GM18508 (cell line): ENCODE results near the gene RER1.

Experiments
- ATAC-seq: cut with Tn5 transposase; IDR thresholded peaks from one replicate; pipeline ENCODE4 v1.9.1; 2021; ENCODE audit warnings: moderate number of reproducible peaks; ENCODE audit not compliant: insufficient read depth, unreplicated experiment

Gene RER1

DNA sequence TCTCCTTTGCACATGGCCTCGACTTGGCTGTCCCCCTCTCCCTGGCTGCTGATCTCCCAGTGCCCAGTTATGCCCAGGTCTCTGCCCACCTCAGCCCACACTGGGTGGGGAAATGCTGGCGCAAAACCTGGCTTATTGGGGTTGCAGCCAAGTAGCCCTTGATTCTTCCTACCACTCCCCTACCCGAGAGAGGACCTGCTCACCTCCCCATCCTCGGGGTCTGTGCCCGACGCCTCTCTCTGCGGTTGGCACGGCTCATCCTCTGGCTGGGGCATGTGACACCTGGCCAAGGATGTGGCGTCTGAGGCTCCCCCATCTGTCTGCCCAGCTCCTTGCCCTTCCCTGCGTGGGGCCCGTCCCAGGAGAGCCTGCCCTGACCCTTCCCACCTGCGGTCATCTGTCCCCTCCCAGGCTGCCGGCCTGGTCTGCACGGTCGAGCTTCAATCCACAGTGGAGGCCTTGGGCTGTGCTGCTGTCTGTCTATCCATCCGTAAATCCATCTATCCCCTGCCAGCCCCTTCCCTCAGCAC is 27.2 kb downstream of the RER1 start:
- ATAC-seq: no peak

DNA sequence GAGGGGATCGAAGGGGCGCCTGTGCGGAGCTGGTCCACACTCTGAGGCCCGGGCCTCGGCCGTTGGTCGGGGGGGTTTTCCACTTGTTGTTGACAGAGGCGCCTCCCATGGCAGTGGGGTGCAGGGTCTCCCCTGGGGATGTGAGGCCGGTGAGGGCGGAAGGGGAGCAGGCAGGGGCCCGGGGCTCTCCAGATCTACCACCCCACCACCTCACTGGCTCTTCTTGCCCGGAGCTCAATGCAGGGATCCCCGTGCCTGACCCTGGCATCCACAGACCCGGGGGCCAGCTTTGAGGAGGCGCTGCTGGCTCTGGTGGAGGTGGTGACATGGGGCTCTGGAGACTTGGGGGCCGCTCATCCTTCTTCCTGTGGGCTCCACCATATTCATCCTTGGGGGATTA is 27.8 kb downstream of the RER1 start:
- no peak for ATAC-seq

DNA sequence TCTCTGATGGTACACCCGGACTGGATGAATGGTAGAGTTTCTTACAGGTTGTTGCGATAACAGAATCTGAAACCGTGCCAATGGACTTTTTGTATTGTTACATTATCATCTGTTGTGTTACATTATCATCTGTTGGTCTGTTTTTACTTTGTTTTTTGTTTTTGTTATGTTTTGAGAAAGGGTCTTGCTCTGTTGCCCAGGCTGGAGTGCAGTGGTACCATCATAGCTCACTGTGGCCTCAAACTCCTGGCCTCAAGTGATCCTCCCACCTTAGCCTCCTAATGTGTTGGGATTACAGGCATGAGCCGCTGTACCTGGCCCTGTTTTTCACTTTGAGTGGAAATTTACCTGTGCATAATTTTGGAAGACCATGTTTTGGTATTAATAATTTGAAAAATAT is 30.9 kb downstream of the RER1 start:
- ATAC-seq: no peak

DNA sequence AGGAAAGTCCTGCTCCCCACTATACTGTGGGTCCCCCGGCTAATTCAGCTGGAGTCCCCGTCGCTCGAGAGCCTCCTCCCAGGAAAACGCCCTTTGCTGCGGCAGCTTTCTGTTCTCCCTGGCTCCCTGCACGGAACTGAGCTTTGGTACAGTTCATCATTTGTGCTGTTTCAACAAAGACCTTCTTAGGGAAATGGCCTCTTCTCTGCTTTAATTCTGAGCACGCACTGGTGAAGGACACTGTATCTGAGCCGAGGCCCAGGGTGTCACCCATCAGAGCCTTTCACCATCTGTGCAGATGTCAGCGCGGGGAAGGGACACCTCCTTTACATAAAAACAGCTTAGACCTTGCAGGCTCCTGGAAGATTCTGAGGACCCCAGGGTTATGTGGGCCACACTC is 34.3 kb downstream of the RER1 start:
- ATAC-seq: no peak

DNA sequence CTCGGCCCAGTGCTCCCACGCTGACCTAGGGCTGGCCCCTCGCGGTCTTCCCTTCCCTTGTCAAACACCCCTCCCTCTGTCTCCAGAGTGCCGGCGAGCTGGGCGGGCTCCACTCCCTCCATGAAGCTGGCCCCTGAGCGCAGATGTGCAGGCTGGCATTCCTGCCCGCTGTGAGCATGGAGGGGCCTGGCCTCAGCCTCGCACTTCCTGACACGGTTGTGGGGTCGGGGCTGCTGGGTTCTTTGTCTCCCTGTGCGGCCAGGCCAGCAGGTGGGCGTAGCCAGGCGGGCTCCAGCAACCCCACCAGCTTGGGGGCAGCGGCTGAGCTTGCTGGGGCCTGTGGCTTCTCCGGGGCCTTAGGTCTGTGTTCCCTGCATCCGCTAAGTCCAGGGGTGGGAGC is 34.9 kb downstream of the RER1 start:
- no peak for ATAC-seq

DNA sequence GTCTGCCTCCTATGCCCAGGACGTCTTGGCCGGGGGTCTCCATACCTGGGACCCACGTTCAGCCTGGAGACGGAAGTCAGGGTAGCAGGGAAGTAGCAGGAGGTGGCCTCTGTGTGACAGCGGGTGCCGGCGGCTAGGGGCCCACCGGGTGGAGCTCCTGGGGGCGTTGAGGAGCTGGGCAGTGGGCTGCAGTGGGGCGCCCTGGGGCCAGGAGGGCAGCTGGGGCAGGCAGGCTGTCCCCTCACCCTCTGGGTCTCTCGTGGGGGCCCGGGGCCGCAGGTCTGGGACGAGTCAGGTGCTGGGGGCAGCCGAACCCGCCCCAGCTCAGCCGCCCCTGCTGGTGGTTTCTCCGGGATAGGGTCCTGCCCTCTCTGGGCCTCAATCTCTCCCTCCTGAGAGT is 35.4 kb downstream of the RER1 start:
- no peak for ATAC-seq

DNA sequence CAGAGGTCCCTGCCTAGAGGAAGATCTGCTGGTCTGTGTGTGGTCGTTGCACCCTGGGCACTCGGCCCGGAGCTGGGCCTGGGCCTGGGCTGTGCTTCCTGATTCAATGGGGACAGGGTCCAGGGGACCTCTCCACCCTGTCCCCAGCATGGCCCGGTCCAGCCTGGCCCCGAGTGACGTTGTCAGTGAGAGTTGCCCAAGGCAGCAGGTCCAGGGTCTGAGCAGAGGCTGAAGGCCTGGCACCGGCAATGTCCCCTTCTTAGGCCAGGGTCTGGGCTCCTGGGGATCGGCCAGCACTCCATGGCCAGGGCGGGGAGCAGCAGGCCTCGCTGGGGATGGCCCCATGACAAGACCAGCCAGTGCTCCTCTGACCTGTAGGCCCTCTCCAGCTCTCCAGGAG is 36.3 kb downstream of the RER1 start:
- no peak for ATAC-seq

DNA sequence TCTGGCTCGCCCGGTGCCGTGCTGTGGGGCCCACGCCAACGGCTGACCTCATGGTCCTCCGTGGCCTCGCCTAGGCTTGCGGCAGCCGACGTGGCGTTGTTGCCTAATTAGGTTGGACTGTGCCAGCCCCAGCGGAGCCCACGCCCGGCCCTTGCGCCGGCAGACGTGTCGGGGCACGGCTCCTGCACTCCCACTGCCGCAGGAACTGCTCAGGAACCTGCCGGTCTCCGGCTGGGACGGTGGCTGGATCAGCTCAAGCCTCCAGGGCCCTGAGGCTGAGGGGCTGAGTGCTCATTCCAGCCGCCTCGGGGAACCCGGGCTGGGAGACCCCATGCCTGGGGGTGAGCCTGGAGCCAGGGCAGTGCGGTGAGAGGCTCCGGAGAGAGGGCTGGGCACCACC is 36.8 kb downstream of the RER1 start:
- no peak for ATAC-seq

DNA sequence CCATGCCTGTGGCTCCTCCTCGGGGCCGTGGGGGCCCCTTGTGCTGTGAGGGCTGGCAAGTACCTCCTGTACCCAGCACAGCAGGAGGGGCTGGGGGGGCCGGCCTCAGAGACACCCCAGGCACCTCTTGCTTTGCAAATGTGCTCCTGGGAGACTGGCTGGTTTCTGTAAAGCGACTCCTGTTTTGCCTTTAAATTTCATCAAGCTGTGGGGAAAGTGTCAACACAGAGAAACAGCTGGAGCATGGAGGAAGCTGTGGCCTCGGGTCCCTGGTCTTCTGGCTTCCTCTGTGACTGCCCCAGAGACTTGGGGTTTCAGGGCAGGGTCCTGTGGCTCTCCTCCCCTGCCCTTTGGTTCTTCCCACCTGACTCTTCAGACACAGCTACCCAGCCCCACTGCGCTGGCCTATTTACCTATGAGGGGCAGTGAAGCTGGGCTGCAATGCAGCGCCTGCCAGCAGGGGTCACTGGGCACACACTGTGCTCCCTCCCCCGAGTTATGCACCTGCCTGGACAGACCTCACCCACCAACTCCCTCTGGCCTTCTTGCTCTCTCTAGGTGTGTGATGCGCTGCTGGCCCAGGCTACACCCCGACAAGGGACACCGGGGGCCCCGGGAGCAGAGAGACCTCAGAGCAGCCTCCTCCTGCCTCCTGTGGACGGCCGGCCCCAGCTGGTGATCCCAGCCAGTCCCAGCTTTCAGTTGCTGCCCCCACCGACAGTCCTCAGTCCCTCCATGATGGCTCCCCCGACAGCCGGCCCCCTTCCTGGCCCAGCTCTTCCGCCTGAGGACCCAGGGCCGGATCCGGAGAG is 38.3 kb downstream of the RER1 start:
- ATAC-seq: no peak

DNA sequence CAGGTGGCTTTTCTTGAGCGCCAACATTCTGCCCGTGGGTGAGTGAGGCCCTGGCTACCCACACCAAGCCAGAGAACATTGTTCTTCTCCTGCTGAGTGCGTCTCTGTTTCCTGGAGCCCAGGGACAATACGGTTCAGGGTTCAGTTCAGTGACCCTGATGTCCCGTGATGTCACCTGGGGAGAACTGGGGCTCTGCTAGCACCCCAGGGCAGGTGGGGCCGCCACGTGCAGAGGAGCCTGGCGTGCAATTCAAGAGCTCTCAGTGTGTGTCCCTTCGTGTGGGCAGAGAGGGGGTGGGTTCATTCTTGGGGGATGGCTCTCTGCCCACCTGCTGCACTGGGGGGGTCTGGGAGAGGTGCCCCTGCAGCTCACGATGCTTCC is 38.9 kb downstream of the RER1 start:
- ATAC-seq: no peak

DNA sequence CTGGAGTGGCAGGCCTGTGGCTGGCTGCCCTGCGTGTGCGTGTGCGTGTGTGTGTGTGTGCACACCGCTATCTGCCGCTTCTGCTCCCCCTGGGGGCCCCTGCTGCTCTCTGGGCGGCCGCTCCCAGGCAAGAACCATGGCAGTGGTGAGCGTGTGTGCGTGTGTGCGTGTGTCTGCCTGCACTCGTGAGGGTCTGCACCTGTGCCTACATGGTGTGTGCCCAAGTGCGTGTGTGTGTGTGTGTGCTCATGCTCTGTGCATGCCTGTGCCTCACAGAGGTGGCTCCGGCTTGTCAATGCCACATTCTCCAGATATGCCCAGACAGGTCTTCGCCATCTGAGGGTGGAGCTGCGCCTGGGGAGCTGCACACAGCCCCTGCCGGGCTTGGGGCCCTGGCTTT is 39.5 kb downstream of the RER1 start:
- ATAC-seq: no peak

DNA sequence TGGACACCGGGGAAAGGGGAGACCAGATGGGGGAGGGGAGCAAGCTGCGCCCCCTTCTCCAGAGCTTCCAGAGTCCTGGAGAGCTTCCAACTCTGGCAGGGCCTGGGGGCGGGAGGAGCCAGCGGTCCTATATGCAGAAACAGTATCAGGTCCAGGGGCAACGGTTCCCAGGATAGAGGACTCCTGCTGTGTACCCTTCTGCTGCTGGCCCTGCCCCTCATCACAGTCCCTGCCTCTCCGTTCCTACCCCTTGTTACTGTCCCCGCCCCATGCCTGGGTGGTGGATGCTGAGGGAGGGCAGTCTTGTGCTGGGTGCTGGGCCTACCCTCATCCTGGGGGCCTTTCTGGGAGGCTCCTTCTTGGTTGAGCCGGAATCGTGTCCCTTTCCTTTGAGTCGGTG is 39.9 kb downstream of the RER1 start:
- ATAC-seq: no peak

DNA sequence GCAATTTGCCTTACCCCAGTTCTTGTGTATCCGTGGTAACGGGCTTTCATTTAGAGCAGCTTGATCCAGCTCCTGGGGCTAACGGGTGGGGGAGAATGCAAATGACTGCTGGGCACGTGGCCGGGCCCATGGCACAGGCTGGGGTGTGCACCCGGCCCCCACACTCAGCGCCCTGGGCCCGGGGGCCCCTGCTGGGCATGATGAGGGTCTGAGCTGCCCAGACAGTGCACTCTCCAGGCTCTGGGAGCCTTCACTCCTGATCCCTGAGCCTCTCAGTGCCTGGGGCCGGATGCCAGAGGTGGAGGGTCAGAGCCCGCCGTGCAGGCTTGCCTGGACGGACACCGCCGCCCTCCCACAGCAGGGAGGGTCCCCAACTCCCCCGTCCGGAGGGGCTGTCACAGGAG is 40.8 kb downstream of the RER1 start:
- ATAC-seq: no peak

DNA sequence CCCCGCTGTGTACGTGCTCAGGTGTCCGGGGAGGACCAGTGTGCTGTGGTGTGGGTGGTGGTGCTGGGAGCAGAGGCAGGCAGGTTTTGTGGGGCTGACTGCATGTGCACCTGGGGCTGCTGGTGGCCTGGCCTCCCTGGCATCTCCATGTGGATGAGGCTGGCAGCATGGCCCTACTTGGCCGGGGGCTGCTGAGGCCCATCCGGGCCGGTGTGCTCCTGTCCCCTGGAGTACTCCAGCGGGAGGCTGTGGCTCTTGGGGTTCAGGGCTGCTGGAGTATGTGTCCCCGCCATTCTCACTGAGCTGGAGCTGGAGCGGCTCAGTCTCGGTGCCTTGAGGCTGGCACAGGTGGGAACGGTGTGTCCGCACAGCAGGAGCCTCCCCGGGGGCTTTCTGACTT is 41.6 kb downstream of the RER1 start:
- no peak for ATAC-seq

DNA sequence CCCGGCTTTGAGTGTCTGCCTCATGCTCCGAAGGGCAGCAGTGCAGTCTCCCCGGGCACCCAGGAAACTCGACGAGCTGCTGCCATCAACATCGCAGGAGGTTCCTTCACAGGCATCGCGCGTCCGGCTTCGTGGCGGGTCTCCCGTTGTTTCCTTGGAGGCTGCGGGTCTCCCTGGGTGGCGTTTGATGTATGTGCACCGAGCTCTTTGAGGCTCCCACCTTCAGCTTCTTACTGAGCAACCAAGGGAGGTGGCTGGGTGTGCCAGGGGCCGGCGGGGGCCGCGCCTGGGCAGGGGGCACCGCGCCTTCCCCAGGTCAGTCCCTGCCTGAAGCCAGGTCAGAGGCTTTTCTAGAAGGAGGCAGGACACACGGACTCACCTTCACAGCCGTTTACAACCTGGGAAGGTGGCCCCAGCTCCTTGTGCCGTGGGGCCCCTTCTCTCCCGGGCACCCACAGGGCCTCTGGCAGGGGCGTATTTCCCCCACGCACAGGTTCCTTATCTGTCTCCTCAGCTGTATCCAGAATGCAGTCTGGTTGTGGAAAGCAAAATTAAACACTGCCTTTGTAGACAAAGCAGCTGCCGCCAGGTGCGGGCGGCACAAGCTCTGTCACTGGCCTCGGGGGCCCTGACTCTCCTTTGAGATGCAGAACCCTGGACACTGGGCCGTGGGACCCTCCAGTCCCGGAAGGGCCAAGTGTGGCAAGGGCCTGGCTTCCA is 42.5 kb downstream of the RER1 start:
- no peak for ATAC-seq

DNA sequence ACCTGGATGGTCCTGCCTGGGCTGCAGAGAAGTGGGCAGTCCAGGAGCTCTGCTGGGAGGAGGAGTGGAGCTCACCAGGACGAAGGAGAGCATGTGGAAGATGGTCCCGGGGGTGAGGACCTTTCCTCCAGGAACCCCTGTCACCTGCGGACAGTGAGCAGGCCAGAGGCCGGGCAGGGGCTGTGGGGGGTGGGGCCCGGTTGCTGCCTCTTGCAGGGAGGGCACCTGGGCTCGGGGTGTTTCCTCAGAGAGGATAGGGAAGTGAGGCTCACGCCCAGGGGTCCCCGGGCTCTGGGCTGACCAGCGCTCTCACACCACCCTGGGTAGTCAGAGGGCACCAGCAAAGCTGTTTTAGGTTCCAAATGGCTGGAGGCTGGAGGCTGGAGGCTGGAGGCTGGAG is 43.5 kb downstream of the RER1 start:
- ATAC-seq: no peak

DNA sequence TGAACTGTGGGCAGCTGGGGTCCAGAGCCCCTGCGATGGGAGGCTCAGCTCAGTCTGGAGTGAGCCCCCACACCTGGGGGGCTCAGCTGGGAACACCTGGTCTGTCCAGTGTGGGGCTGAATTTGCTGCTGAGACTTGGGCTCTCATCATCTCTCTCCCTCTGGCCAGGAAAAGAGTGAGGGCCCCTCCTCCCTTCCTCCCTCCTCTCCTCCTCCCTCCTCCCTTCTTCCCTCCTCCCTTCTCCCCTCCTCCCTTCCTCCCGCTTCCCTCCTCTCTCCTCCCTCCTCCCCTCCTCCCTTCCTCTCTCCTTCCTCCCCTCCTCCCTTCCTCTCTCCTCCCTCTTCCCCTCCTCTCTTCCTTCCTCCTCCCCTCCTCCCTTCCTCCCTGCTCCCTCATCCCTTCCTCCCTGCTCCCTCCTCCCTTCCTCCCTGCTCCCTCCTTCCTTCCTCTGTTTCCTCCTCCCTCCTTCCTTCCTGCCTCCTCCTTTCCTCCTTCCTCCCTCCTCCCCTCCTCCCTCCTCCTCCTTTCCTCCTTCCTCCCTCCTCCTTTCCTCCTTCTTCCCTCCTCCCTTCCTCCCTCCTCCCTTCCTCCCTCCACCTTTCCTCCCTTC is 44.2 kb downstream of the RER1 start:
- no peak for ATAC-seq

DNA sequence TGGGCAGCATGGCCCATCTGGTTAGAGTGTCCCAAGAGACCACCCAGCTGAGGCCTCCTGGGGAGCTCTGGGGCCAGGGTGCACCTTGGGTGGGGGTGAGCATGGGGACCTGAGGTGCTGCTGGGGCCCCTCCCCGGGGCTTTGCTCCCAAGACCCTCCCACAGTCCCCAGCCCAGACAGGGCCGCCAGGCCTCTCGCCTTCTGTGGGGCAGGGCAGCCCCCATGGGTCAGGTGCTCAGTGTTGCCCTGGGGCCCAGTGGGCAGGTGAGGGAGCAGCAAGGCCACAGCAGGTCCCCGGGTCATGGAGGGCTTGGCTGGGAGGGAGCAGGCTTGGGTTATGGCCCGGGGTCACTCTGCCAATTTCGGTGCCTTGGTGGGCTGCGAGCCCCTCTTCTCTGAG is 45.2 kb downstream of the RER1 start:
- no peak for ATAC-seq

DNA sequence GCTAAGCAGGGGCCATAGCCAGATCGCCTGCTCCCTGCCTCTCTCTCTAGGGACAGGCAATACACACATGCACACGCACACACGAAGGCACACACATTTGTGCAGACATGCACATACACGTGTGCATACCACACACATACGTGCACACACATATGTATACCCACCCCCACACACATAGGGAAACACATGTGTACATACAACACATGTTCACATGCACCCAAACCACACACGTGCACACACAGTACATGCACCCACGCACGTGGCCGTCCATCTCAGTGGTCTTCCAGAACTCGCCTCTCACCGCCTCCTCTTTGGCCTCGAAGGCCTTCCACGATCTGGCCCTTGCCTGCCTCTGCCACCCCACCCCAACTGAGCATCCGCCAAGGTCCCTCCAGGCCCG is 46.0 kb downstream of the RER1 start:
- no peak for ATAC-seq

DNA sequence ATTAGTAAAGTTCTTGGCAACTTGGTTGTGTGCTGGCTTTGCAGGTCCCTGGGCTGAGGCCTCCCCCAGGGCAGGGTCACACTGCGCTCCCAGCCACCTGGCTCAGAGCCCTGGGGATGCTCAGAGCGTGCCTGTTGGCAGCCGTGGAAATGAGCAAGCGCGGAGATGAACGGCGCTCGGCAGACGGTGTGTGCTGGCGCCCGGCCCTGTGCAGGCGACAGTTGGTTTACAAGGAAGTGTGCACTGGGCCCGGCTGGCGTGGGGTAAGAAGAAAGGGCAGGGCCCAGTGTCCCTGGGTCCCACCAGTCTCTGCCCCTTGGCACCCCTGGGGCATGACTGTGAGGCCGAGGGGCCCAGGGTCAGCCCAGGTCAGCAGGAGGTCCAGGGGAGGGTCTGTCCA is 46.4 kb downstream of the RER1 start:
- no peak for ATAC-seq

DNA sequence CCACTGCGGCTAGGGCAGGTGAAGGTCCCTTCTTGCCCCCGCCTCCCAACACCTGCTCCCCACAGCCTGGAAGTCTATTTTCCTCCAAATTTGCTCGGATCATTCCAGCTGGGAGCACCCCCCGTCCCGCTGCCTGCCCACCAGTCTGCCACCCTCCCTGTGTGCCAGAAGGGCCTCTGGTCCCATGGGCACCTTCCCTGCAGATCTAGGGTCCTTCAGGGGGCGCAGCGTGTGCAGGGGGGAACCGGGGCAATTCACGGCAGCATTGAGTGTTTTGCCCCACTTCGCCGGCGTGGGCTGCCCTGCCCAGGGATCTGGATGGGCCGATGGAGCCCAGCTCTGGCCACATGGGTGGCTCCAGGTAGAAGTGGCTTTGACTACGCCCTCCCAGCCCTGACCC is 47.0 kb downstream of the RER1 start:
- no peak for ATAC-seq
